Measurements from ENCODE around the gene WNK2. TPM values are rescaled to one million over a fixed set of nuclear protein-coding genes. Genes with fewer than 3 reads are reported as not detected.
"Not testable (repeated sequence)": the region's sequence is repeated elsewhere in the genome, so short reads cannot be mapped to it uniquely, and the experiment has no call there.

Gene WNK2
- polyA plus RNA-seq, 3 donors, result 0.40 TPM; not detected in 2

- Histone ChIP-seq H3K9ac (ENCODE audit: insufficient read depth, low read length, poor library complexity, severe bottlenecking) (no peak overlapping the region), H4K20me1 (ENCODE audit: insufficient read depth, low read length) (no peaks in the 10 kb centered on the region), H3K36me3 (replicated peaks in 1 of 2; ENCODE audit: control insufficient read depth in 1 of 2, insufficient read depth in 2 of 2, low read length in 2 of 2) (no peaks in the 10 kb centered on the region), H3K4me2 (replicated peaks; ENCODE audit: extremely low read depth, low read length, poor library complexity, severe bottlenecking) (no peak overlapping the region), H3K79me2 (ENCODE audit: insufficient read depth, low read length) (no peaks in the 10 kb centered on the region), H3K9me3 (replicated peaks in 1 of 2; ENCODE audit: control insufficient read depth in 1 of 2, insufficient read depth in 1 of 2, low read length in 2 of 2) (no peaks in the 10 kb centered on the region), H2AFZ (ENCODE audit: insufficient read depth, low read depth, low read length, poor library complexity, severe bottlenecking) (no peak overlapping the region), H3K27me3 (ENCODE audit: control insufficient read depth in 2 of 2, insufficient read depth in 2 of 2, low read length in 2 of 2) (no peaks in the 10 kb centered on the region), H3K27ac (ENCODE audit: low read depth in 1 of 2, low read length in 2 of 2) (no peak overlapping the region), H3K4me3 (replicated peaks in 1 of 3; ENCODE audit: low read depth in 2 of 3, low read length in 3 of 3) (no peak overlapping the region), H3K4me1 (ENCODE audit: control insufficient read depth in 1 of 2, insufficient read depth in 2 of 2, low read length in 2 of 2) (no peaks in the 10 kb centered on the region)
- no peaks in the 10 kb centered on the region for H3K4me1 Mint-ChIP-seq
- no CpG with 5 or more reads among the region's 3 CpGs for WGBS (ENCODE audit: insufficient coverage)
- H3K36me3 Mint-ChIP-seq, result no peaks in the 10 kb centered on the region
- DNase-seq, result no peak
- no peak for TF ChIP-seq CTCF (IDR thresholded peaks at IDR 0.05)
- no peak overlapping the region for H3K4me3 Mint-ChIP-seq
- intact Hi-C loops (cut with micrococcal nuclease), result no loop called here
- peaks cover 10 to 38% (median 14%) of the 10 kb centered on the region in 3 donors for H3K27me3 Mint-ChIP-seq (ENCODE audit: low read depth in 3 of 3)
- no peaks in the 10 kb centered on the region for H3K9me3 Mint-ChIP-seq
- H3K27ac Mint-ChIP-seq, result no peak overlapping the region
Measured at GRCh38 chr9:93248386-93249040, 64.6 kb downstream of the WNK2 start.

GRCh38 chr9:93250185-93250584 is 66.2 kb downstream of the WNK2 start:
- Mint-ChIP-seq H3K9me3 (no peaks in the 10 kb centered on the region), H3K27me3 (ENCODE audit: low read depth in 3 of 3) (peaks cover 9 to 34% (median 13%) of the 10 kb centered on the region in 3 donors), H3K27ac (no peak overlapping the region), H3K4me3 (no peak overlapping the region), H3K36me3 (no peaks in the 10 kb centered on the region), H3K4me1 (no peaks in the 10 kb centered on the region)
- H3K4me2 ChIP-seq (replicated peaks; ENCODE audit: extremely low read depth, low read length, poor library complexity, severe bottlenecking), result no peak overlapping the region
- intact Hi-C loops (cut with micrococcal nuclease), result loop anchor here in 1 of 2 donors (10.0 kb wide), 1 partner anchor 435 kb away; no protein-coding TSS in a partner anchor
- no peak overlapping the region for H3K4me3 ChIP-seq (replicated peaks in 1 of 3; ENCODE audit: low read depth in 2 of 3, low read length in 3 of 3)
- no peak for TF ChIP-seq CTCF (IDR thresholded peaks at IDR 0.05)
- DNase-seq, result no peak
- H2AFZ ChIP-seq (ENCODE audit: insufficient read depth, low read depth, low read length, poor library complexity, severe bottlenecking), result no peak overlapping the region
- H4K20me1 ChIP-seq (ENCODE audit: insufficient read depth, low read length), result no peaks in the 10 kb centered on the region
- H3K9ac ChIP-seq (ENCODE audit: insufficient read depth, low read length, poor library complexity, severe bottlenecking), result no peak overlapping the region
- H3K79me2 ChIP-seq (ENCODE audit: insufficient read depth, low read length), result no peaks in the 10 kb centered on the region
- H3K27me3 ChIP-seq (ENCODE audit: control insufficient read depth in 2 of 2, insufficient read depth in 2 of 2, low read length in 2 of 2), result no peaks in the 10 kb centered on the region
- no peaks in the 10 kb centered on the region for H3K4me1 ChIP-seq (ENCODE audit: control insufficient read depth in 1 of 2, insufficient read depth in 2 of 2, low read length in 2 of 2)
- WGBS (ENCODE audit: insufficient coverage), result 98% methylated on average over 3 of the region's 4 CpGs
- H3K9me3 ChIP-seq (replicated peaks in 1 of 2; ENCODE audit: control insufficient read depth in 1 of 2, insufficient read depth in 1 of 2, low read length in 2 of 2), result no peaks in the 10 kb centered on the region
- no peaks in the 10 kb centered on the region for H3K36me3 ChIP-seq (replicated peaks in 1 of 2; ENCODE audit: control insufficient read depth in 1 of 2, insufficient read depth in 2 of 2, low read length in 2 of 2)
- H3K27ac ChIP-seq (ENCODE audit: low read depth in 1 of 2, low read length in 2 of 2), result no peak overlapping the region

- not testable (repeated sequence) for H3K36me3 Mint-ChIP-seq; H2AFZ ChIP-seq (ENCODE audit: insufficient read depth, low read depth, low read length, poor library complexity, severe bottlenecking); H3K4me3 Mint-ChIP-seq; H3K9me3 Mint-ChIP-seq; H3K4me3 ChIP-seq (replicated peaks in 1 of 3; ENCODE audit: low read depth in 2 of 3, low read length in 3 of 3); H3K4me2 ChIP-seq (replicated peaks; ENCODE audit: extremely low read depth, low read length, poor library complexity, severe bottlenecking); H3K9me3 ChIP-seq (replicated peaks in 1 of 2; ENCODE audit: control insufficient read depth in 1 of 2, insufficient read depth in 1 of 2, low read length in 2 of 2); H3K4me1 ChIP-seq (ENCODE audit: control insufficient read depth in 1 of 2, insufficient read depth in 2 of 2, low read length in 2 of 2); H3K27ac ChIP-seq (ENCODE audit: low read depth in 1 of 2, low read length in 2 of 2); H3K27me3 ChIP-seq (ENCODE audit: control insufficient read depth in 2 of 2, insufficient read depth in 2 of 2, low read length in 2 of 2); DNase-seq; H3K79me2 ChIP-seq (ENCODE audit: insufficient read depth, low read length); H3K36me3 ChIP-seq (replicated peaks in 1 of 2; ENCODE audit: control insufficient read depth in 1 of 2, insufficient read depth in 2 of 2, low read length in 2 of 2); H3K27ac Mint-ChIP-seq; H4K20me1 ChIP-seq (ENCODE audit: insufficient read depth, low read length); H3K9ac ChIP-seq (ENCODE audit: insufficient read depth, low read length, poor library complexity, severe bottlenecking); H3K4me1 Mint-ChIP-seq
- intact Hi-C loops (cut with micrococcal nuclease), result loop anchor here in 1 of 2 donors (10.0 kb wide), 1 partner anchor 437 kb away; no protein-coding TSS in a partner anchor
- WGBS (ENCODE audit: insufficient coverage), result no CpG with 5 or more reads among the region's 8 CpGs
- H3K27me3 Mint-ChIP-seq (ENCODE audit: low read depth in 3 of 3), result peaks cover 7 to 26% (median 10%) of the 10 kb centered on the region in 3 donors
Measured at GRCh38 chr9:93251309-93251708, 67.4 kb downstream of the WNK2 start.

All from CD14-positive monocyte (primary cell).